ENCODE data around the gene FRMD5. TPM values are rescaled to one million over a fixed set of nuclear protein-coding genes. Genes with fewer than 3 reads are reported as not detected.
"Not testable (repeated sequence)": the region's sequence is repeated elsewhere in the genome, so short reads cannot be mapped to it uniquely, and the experiment has no call there.

Gene FRMD5
- not detected in 2 replicates for total RNA-seq (2014; rRNA removed; shearing (Covaris generic); ENCODE audit: low replicate concordance)

GRCh38 chr15:44195151-44195740 is at the start of gene FRMD5:
FRMD5 (minus strand) TSS chr15:44195271.
- peak within 1 kb of the TSS; percentile 49 for H3K9ac ChIP-seq (ENCODE audit: low read length)
- H4K20me1 ChIP-seq (ENCODE audit: insufficient read depth, low read depth, low read length), result no peaks in the 10 kb centered on the region
- no peaks in the 10 kb centered on the region for H3K9me2 ChIP-seq (replicated peaks; ENCODE audit: insufficient read depth, low read length)
- H3K27me3 ChIP-seq (ENCODE audit: low read length), result no peaks in the 10 kb centered on the region
- DNase-seq, result peak; percentile 86
- H3K4me2 ChIP-seq (ENCODE audit: low read depth, low read length, poor library complexity, severe bottlenecking), result peak within 1 kb of the TSS; percentile 71
- H3K27ac ChIP-seq (ENCODE audit: low read length), result no peak within 1 kb of the TSS
- no peaks in the 10 kb centered on the region for H3K79me2 ChIP-seq (ENCODE audit: low read length)
- H3K4me3 ChIP-seq (ENCODE audit: low read length), result peak within 1 kb of the TSS; percentile 61
- no peaks in the 10 kb centered on the region for H3K36me3 ChIP-seq (ENCODE audit: insufficient read depth, low read length)
- H3K4me1 ChIP-seq (ENCODE audit: low read length), result peaks cover 16% of the 10 kb centered on the region
- H2AFZ ChIP-seq (ENCODE audit: low read length), result peak within 1 kb of the TSS; percentile 97
- no peaks in the 10 kb centered on the region for H3K9me3 ChIP-seq (ENCODE audit: low read length)

DNA sequence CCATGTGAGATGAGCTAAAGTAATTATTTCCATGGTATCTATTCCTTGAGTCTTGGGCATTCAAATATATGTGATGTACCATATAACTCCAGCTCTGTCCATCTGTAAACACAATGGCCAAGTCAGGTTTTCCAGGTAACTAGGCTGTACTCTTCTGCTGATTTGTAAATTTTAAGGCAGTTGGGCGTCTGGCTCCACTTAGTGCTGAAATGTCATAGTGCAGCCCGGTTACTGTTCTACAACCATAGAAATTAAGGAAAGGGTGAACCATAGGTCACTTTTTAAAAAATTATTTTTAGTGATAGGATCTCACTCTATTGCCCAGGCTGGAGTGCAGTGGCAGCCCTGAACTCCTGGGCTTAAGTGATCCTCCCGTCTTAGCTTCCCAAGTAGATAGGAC is 48.8 kb upstream of the FRMD5 start:
- Histone ChIP-seq H3K4me3 (ENCODE audit: low read length) (no peak overlapping the region), H3K9me3 (ENCODE audit: low read length) (no peaks in the 10 kb centered on the region), H3K27ac (ENCODE audit: low read length) (no peak overlapping the region), H2AFZ (ENCODE audit: low read length) (no peak overlapping the region), H3K36me3 (ENCODE audit: insufficient read depth, low read length) (no peaks in the 10 kb centered on the region), H3K4me1 (ENCODE audit: low read length) (no peaks in the 10 kb centered on the region), H4K20me1 (ENCODE audit: insufficient read depth, low read depth, low read length) (no peaks in the 10 kb centered on the region), H3K27me3 (ENCODE audit: low read length) (no peaks in the 10 kb centered on the region), H3K9me2 (replicated peaks; ENCODE audit: insufficient read depth, low read length) (no peaks in the 10 kb centered on the region), H3K79me2 (ENCODE audit: low read length) (no peaks in the 10 kb centered on the region), H3K9ac (ENCODE audit: low read length) (no peak overlapping the region), H3K4me2 (ENCODE audit: low read depth, low read length, poor library complexity, severe bottlenecking) (no peak overlapping the region)
- no peak for DNase-seq

DNA sequence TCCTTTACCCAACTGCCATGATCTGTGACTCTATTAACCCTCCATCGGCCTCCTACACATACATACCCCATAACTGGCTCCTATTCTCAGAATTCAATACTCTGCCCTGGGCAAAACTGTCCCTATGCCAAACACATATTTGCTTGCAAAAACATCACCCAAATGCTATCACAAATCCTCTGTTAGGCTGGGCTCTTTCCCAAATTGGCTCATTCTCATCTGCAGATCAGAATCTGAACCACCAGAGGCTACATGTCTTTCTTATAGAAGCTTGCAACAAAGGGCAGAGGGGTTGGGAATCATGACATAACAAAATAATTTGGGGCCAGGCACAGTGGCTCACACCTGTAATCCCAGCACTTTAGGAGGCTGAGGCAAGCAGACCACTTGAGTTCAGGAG is 48.1 kb upstream of the FRMD5 start:
- H3K27ac ChIP-seq (ENCODE audit: low read length), result no peak overlapping the region
- no peak overlapping the region for H3K4me2 ChIP-seq (ENCODE audit: low read depth, low read length, poor library complexity, severe bottlenecking)
- no peaks in the 10 kb centered on the region for H3K27me3 ChIP-seq (ENCODE audit: low read length)
- no peaks in the 10 kb centered on the region for H3K9me2 ChIP-seq (replicated peaks; ENCODE audit: insufficient read depth, low read length)
- H3K9ac ChIP-seq (ENCODE audit: low read length), result no peak overlapping the region
- H3K9me3 ChIP-seq (ENCODE audit: low read length), result no peaks in the 10 kb centered on the region
- H3K79me2 ChIP-seq (ENCODE audit: low read length), result no peaks in the 10 kb centered on the region
- H3K36me3 ChIP-seq (ENCODE audit: insufficient read depth, low read length), result no peaks in the 10 kb centered on the region
- no peaks in the 10 kb centered on the region for H3K4me1 ChIP-seq (ENCODE audit: low read length)
- no peak overlapping the region for H2AFZ ChIP-seq (ENCODE audit: low read length)
- DNase-seq, result no peak
- no peak overlapping the region for H3K4me3 ChIP-seq (ENCODE audit: low read length)
- no peaks in the 10 kb centered on the region for H4K20me1 ChIP-seq (ENCODE audit: insufficient read depth, low read depth, low read length)

GRCh38 chr15:44231842-44232241 is 36.8 kb upstream of the FRMD5 start:
- Histone ChIP-seq H4K20me1 (ENCODE audit: insufficient read depth, low read depth, low read length) (no peaks in the 10 kb centered on the region), H3K4me1 (ENCODE audit: low read length) (no peaks in the 10 kb centered on the region), H3K4me3 (ENCODE audit: low read length) (no peak overlapping the region), H3K9me2 (replicated peaks; ENCODE audit: insufficient read depth, low read length) (no peaks in the 10 kb centered on the region), H3K9me3 (ENCODE audit: low read length) (no peaks in the 10 kb centered on the region), H2AFZ (ENCODE audit: low read length) (no peak overlapping the region), H3K9ac (ENCODE audit: low read length) (no peak overlapping the region), H3K36me3 (ENCODE audit: insufficient read depth, low read length) (no peaks in the 10 kb centered on the region), H3K4me2 (ENCODE audit: low read depth, low read length, poor library complexity, severe bottlenecking) (no peak overlapping the region), H3K27ac (ENCODE audit: low read length) (no peak overlapping the region), H3K79me2 (ENCODE audit: low read length) (no peaks in the 10 kb centered on the region), H3K27me3 (ENCODE audit: low read length) (no peaks in the 10 kb centered on the region)
- no peak for DNase-seq

DNA sequence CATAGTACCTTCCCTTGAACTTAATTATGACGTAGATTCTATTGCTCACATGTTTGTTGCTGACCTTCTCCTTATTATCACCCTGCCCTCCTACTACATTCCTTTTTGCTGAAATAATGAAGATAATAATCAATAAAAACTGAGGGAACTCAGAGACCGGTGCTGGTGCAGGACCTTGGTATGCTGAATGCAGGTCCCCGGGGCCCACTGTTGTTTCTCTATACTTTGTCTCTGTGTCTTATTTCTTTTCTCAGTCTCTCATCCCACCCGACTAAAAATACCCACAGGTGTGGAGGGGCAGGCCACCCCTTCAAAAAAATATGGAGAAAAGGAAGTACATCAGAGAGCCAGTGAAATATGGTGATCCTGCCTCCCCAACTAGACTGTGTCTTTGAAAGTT is 34.2 kb upstream of the FRMD5 start:
- H3K79me2 ChIP-seq (ENCODE audit: low read length); H4K20me1 ChIP-seq (ENCODE audit: insufficient read depth, low read depth, low read length); H3K27me3 ChIP-seq (ENCODE audit: low read length); H3K4me1 ChIP-seq (ENCODE audit: low read length); H3K4me3 ChIP-seq (ENCODE audit: low read length); DNase-seq; H3K9ac ChIP-seq (ENCODE audit: low read length); H3K4me2 ChIP-seq (ENCODE audit: low read depth, low read length, poor library complexity, severe bottlenecking); H3K9me2 ChIP-seq (replicated peaks; ENCODE audit: insufficient read depth, low read length); H3K9me3 ChIP-seq (ENCODE audit: low read length); H2AFZ ChIP-seq (ENCODE audit: low read length); H3K36me3 ChIP-seq (ENCODE audit: insufficient read depth, low read length); H3K27ac ChIP-seq (ENCODE audit: low read length): not testable (repeated sequence)

GRCh38 chr15:44227584-44227983 is 32.5 kb upstream of the FRMD5 start:
- no peaks in the 10 kb centered on the region for H3K4me1 ChIP-seq (ENCODE audit: low read length)
- H3K4me2 ChIP-seq (ENCODE audit: low read depth, low read length, poor library complexity, severe bottlenecking), result no peak overlapping the region
- no peaks in the 10 kb centered on the region for H3K9me3 ChIP-seq (ENCODE audit: low read length)
- no peak overlapping the region for H3K9ac ChIP-seq (ENCODE audit: low read length)
- H3K79me2 ChIP-seq (ENCODE audit: low read length), result no peaks in the 10 kb centered on the region
- no peak for DNase-seq
- no peaks in the 10 kb centered on the region for H3K36me3 ChIP-seq (ENCODE audit: insufficient read depth, low read length)
- no peak overlapping the region for H2AFZ ChIP-seq (ENCODE audit: low read length)
- H4K20me1 ChIP-seq (ENCODE audit: insufficient read depth, low read depth, low read length), result no peaks in the 10 kb centered on the region
- H3K9me2 ChIP-seq (replicated peaks; ENCODE audit: insufficient read depth, low read length), result no peaks in the 10 kb centered on the region
- no peak overlapping the region for H3K27ac ChIP-seq (ENCODE audit: low read length)
- H3K27me3 ChIP-seq (ENCODE audit: low read length), result no peaks in the 10 kb centered on the region
- H3K4me3 ChIP-seq (ENCODE audit: low read length), result no peak overlapping the region

GRCh38 chr15:44227001-44227400 is 31.9 kb upstream of the FRMD5 start:
- not testable (repeated sequence) for H3K9ac ChIP-seq (ENCODE audit: low read length); H3K9me3 ChIP-seq (ENCODE audit: low read length); H3K36me3 ChIP-seq (ENCODE audit: insufficient read depth, low read length); H3K4me3 ChIP-seq (ENCODE audit: low read length); H3K79me2 ChIP-seq (ENCODE audit: low read length); H2AFZ ChIP-seq (ENCODE audit: low read length); H3K9me2 ChIP-seq (replicated peaks; ENCODE audit: insufficient read depth, low read length); H3K27me3 ChIP-seq (ENCODE audit: low read length); H3K27ac ChIP-seq (ENCODE audit: low read length); H4K20me1 ChIP-seq (ENCODE audit: insufficient read depth, low read depth, low read length); H3K4me1 ChIP-seq (ENCODE audit: low read length); DNase-seq; H3K4me2 ChIP-seq (ENCODE audit: low read depth, low read length, poor library complexity, severe bottlenecking)

DNA sequence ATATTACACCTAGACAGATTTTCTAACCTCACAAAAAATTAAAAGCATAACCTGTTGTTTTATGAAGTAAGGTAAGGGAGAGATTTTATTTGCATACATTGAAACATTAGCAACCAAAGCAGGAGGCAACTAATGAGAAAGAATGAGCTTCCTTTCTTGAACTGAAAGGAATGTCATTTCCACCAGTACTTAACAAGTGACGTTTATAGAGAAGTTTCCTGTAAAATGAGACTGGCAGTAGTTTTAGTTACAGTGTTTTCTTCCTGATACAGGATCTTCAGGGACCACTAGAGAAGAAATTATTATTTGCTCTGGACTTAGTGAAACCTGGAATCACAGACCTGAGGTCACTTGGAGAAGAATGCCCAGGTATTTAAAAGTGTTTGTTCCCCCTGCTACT is 27.4 kb upstream of the FRMD5 start:
- no peak overlapping the region for H3K4me2 ChIP-seq (ENCODE audit: low read depth, low read length, poor library complexity, severe bottlenecking)
- H3K4me1 ChIP-seq (ENCODE audit: low read length), result no peaks in the 10 kb centered on the region
- H3K27ac ChIP-seq (ENCODE audit: low read length), result no peak overlapping the region
- H4K20me1 ChIP-seq (ENCODE audit: insufficient read depth, low read depth, low read length), result no peaks in the 10 kb centered on the region
- DNase-seq, result no peak
- H3K9ac ChIP-seq (ENCODE audit: low read length), result no peak overlapping the region
- H3K4me3 ChIP-seq (ENCODE audit: low read length), result no peak overlapping the region
- no peaks in the 10 kb centered on the region for H3K36me3 ChIP-seq (ENCODE audit: insufficient read depth, low read length)
- no peak overlapping the region for H2AFZ ChIP-seq (ENCODE audit: low read length)
- H3K9me3 ChIP-seq (ENCODE audit: low read length), result no peaks in the 10 kb centered on the region
- no peaks in the 10 kb centered on the region for H3K27me3 ChIP-seq (ENCODE audit: low read length)
- no peaks in the 10 kb centered on the region for H3K79me2 ChIP-seq (ENCODE audit: low read length)
- no peaks in the 10 kb centered on the region for H3K9me2 ChIP-seq (replicated peaks; ENCODE audit: insufficient read depth, low read length)

- H4K20me1 ChIP-seq (ENCODE audit: insufficient read depth, low read depth, low read length), result no peaks in the 10 kb centered on the region
- peaks cover 4% of the 10 kb centered on the region for H3K4me1 ChIP-seq (ENCODE audit: low read length)
- DNase-seq, result no peak
- H3K4me2 ChIP-seq (ENCODE audit: low read depth, low read length, poor library complexity, severe bottlenecking), result no peak overlapping the region
- H3K79me2 ChIP-seq (ENCODE audit: low read length), result no peaks in the 10 kb centered on the region
- no peaks in the 10 kb centered on the region for H3K9me3 ChIP-seq (ENCODE audit: low read length)
- H3K36me3 ChIP-seq (ENCODE audit: insufficient read depth, low read length), result no peaks in the 10 kb centered on the region
- H3K9me2 ChIP-seq (replicated peaks; ENCODE audit: insufficient read depth, low read length), result no peaks in the 10 kb centered on the region
- H3K27ac ChIP-seq (ENCODE audit: low read length), result no peak overlapping the region
- no peak overlapping the region for H3K4me3 ChIP-seq (ENCODE audit: low read length)
- no peaks in the 10 kb centered on the region for H3K27me3 ChIP-seq (ENCODE audit: low read length)
- no peak overlapping the region for H2AFZ ChIP-seq (ENCODE audit: low read length)
- no peak overlapping the region for H3K9ac ChIP-seq (ENCODE audit: low read length)
Measured at GRCh38 chr15:44219073-44219472, 24.0 kb upstream of the FRMD5 start.

Data from Karpas-422 (cell line).